ENCODE measurements around the gene RCCD1. TPM values are rescaled to one million over a fixed set of nuclear protein-coding genes. Genes with fewer than 3 reads are reported as not detected.

RCCD1 gene
- total and polyA plus RNA-seq, 4 donors: 4.4 to 11.5 (median 6.7) TPM

DNA sequence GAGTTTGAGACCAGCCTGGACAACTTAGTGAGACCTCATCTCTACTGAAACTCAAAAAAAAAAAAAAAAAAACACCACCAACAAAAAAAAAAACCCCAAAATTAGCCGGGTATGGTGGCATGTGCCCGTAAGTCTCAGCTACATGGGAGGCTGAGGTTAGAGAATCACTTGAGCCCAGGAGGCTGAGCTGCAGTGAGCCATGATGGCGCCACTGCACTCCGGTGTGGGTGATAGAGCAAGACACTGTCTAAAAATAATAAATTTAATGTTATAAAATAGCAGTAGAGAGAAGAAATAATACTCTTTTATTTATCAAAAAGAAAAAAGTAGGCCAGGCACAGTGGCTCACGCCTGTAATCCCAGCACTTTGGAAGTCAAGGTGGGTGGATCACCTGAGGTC is 17.4 kb downstream of the RCCD1 start:
- Histone ChIP-seq H3K4me1 (ENCODE audit: control insufficient read depth in 5 of 5, insufficient read depth in 5 of 5, low read length in 5 of 5) (no peaks in the 10 kb centered on the region), H3K27ac (ENCODE audit: low read depth in 1 of 2, low read length in 1 of 2) (no peak overlapping the region), H3K9ac (ENCODE audit: insufficient read depth in 1 of 2, low read length in 2 of 2) (no peak overlapping the region), H3K9me3 (ENCODE audit: control insufficient read depth in 4 of 4, insufficient read depth in 3 of 4, low read length in 3 of 4) (no peaks in the 10 kb centered on the region), H3K36me3 (ENCODE audit: control insufficient read depth in 4 of 4, insufficient read depth in 4 of 4, low read length in 4 of 4) (peaks cover 0 to 39% (median 13%) of the 10 kb centered on the region in 4 donors), H3K4me3 (no peak overlapping the region), H3K27me3 (ENCODE audit: control insufficient read depth in 3 of 3, insufficient read depth in 3 of 3, low read length in 2 of 3) (no peaks in the 10 kb centered on the region)
- TF ChIP-seq, protein P1, sequence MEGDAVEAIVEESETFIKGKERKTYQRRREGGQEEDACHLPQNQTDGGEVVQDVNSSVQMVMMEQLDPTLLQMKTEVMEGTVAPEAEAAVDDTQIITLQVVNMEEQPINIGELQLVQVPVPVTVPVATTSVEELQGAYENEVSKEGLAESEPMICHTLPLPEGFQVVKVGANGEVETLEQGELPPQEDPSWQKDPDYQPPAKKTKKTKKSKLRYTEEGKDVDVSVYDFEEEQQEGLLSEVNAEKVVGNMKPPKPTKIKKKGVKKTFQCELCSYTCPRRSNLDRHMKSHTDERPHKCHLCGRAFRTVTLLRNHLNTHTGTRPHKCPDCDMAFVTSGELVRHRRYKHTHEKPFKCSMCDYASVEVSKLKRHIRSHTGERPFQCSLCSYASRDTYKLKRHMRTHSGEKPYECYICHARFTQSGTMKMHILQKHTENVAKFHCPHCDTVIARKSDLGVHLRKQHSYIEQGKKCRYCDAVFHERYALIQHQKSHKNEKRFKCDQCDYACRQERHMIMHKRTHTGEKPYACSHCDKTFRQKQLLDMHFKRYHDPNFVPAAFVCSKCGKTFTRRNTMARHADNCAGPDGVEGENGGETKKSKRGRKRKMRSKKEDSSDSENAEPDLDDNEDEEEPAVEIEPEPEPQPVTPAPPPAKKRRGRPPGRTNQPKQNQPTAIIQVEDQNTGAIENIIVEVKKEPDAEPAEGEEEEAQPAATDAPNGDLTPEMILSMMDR (IDR thresholded peaks at IDR 0.05; ENCODE audit: control extremely low read depth, extremely low read depth): no peak
- ATAC-seq (ENCODE audit: insufficient read depth, low FRiP score) (no peak), DNase-seq (no peak)
- 96 to 97% methylated on average over 5 of the region's 5 CpGs for WGBS, 2 donors

GRCh38 chr15:90974216-90974615 is 19.5 kb downstream of the RCCD1 start:
- ATAC-seq (ENCODE audit: insufficient read depth, low FRiP score) (no peak), DNase-seq (no peak)
- no peak overlapping the region for H3K9ac ChIP-seq (ENCODE audit: insufficient read depth in 1 of 2, low read length in 2 of 2)
- TF ChIP-seq, protein P1 (IDR thresholded peaks at IDR 0.05; ENCODE audit: control extremely low read depth, extremely low read depth): no peak
- H3K27me3 ChIP-seq (ENCODE audit: control insufficient read depth in 3 of 3, insufficient read depth in 3 of 3, low read length in 2 of 3): no peaks in the 10 kb centered on the region
- 94 to 96% methylated on average over 21 of the region's 21 CpGs for WGBS, 2 donors
- no peaks in the 10 kb centered on the region for H3K9me3 ChIP-seq (ENCODE audit: control insufficient read depth in 4 of 4, insufficient read depth in 3 of 4, low read length in 3 of 4)
- H3K4me1 ChIP-seq (ENCODE audit: control insufficient read depth in 5 of 5, insufficient read depth in 5 of 5, low read length in 5 of 5): no peaks in the 10 kb centered on the region
- H3K36me3 ChIP-seq (ENCODE audit: control insufficient read depth in 4 of 4, insufficient read depth in 4 of 4, low read length in 4 of 4): peaks cover 0 to 24% (median 6%) of the 10 kb centered on the region in 4 donors
- no peak overlapping the region for H3K4me3 ChIP-seq
- H3K27ac ChIP-seq (ENCODE audit: low read depth in 1 of 2, low read length in 1 of 2): no peak overlapping the region

DNA sequence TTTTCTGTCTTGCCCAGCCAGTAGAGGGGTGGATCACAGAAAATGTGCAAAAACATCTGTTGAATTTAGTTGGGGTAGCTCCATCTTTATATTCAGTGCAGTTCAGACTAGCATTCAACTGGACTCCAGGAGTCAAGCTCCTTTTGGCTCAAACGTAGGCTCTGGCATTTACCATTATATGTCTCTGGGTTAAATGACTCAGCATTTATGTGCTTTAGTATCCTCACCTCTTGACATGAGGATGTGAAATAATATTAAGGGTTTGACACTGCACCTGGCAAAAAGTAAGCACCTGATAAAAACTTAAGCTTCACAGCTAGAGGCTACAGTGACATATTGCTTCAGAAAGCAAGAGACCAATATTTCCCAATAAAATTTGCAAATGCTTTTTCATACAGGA is 24.9 kb downstream of the RCCD1 start:
- no peak overlapping the region for H3K27ac ChIP-seq (ENCODE audit: low read depth in 1 of 2, low read length in 1 of 2)
- no peaks in the 10 kb centered on the region for H3K9me3 ChIP-seq (ENCODE audit: control insufficient read depth in 4 of 4, insufficient read depth in 3 of 4, low read length in 3 of 4)
- 63 to 84% methylated on average over 1 of the region's 1 CpG for WGBS, 2 donors
- no peaks in the 10 kb centered on the region for H3K27me3 ChIP-seq (ENCODE audit: control insufficient read depth in 3 of 3, insufficient read depth in 3 of 3, low read length in 2 of 3)
- no peak overlapping the region for H3K4me3 ChIP-seq
- DNase-seq: no peak
- no peaks in the 10 kb centered on the region for H3K4me1 ChIP-seq (ENCODE audit: control insufficient read depth in 5 of 5, insufficient read depth in 5 of 5, low read length in 5 of 5)
- peaks cover 1 to 33% (median 17%) of the 10 kb centered on the region in 4 donors for H3K36me3 ChIP-seq (ENCODE audit: control insufficient read depth in 4 of 4, insufficient read depth in 4 of 4, low read length in 4 of 4)
- no peak overlapping the region for H3K9ac ChIP-seq (ENCODE audit: insufficient read depth in 1 of 2, low read length in 2 of 2)
- ATAC-seq (ENCODE audit: insufficient read depth, low FRiP score): no peak
- TF ChIP-seq, protein P1 (IDR thresholded peaks at IDR 0.05; ENCODE audit: control extremely low read depth, extremely low read depth): no peak

DNA sequence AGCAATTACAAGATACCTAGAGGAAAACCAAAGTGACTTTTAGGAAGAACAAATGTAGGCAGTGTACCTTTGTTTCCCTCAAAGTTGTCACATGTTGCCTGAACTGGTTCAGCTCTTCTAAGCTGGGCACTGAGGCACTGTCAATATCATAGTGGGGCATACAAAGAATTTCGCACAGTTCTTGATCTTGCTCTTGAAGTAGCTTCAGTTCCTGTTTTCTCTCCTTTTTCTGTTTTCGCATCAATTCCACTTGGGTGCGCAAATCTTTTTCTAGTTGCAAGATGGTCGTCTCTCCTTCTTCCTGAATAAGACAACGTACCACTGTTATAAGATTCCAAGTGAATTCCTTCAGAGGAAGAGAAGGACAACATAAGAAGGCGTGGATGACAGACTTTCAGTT is 27.0 kb downstream of the RCCD1 start:
- Histone ChIP-seq H3K4me1 (ENCODE audit: control insufficient read depth in 5 of 5, insufficient read depth in 5 of 5, low read length in 5 of 5) (no peaks in the 10 kb centered on the region), H3K4me3 (no peak overlapping the region), H3K27me3 (ENCODE audit: control insufficient read depth in 3 of 3, insufficient read depth in 3 of 3, low read length in 2 of 3) (no peaks in the 10 kb centered on the region), H3K9ac (ENCODE audit: insufficient read depth in 1 of 2, low read length in 2 of 2) (no peak overlapping the region), H3K9me3 (ENCODE audit: control insufficient read depth in 4 of 4, insufficient read depth in 3 of 4, low read length in 3 of 4) (no peaks in the 10 kb centered on the region), H3K36me3 (ENCODE audit: control insufficient read depth in 4 of 4, insufficient read depth in 4 of 4, low read length in 4 of 4) (peaks cover 1 to 28% (median 11%) of the 10 kb centered on the region in 4 donors), H3K27ac (ENCODE audit: low read depth in 1 of 2, low read length in 1 of 2) (no peak overlapping the region)
- DNase-seq (no peak), ATAC-seq (ENCODE audit: insufficient read depth, low FRiP score) (no peak)
- TF ChIP-seq, protein P1 (IDR thresholded peaks at IDR 0.05; ENCODE audit: control extremely low read depth, extremely low read depth): no peak
- WGBS, 2 donors: 89 to 91% methylated on average over 6 of the region's 6 CpGs

All from lung (tissue), 12 donors.